HCT116 (cell line): Measurements from ENCODE around the gene MAJIN. TPM values are rescaled to one million over a fixed set of nuclear protein-coding genes. Genes with fewer than 3 reads are reported as not detected.

Experiments used
- ATAC-seq: fragments of 200-7000 bp; cut with Tn5 transposase; 2 replicates; pipeline ENCODE4 v1.9.1; 2020; ENCODE audit warnings: mild to moderate bottlenecking, moderate library complexity
- BruUV-seq: library from RNA; stranded (reverse); fragments of 400-500 nt; replicated peaks from 2 replicates; lab custom pipeline; 2021; lab: Mats Ljungman, UMichigan
- CTCF ChIA-PET: fragments of 300-600 bp; sonication (Branson Sonifier 250); formaldehyde crosslinking; loops from one replicate; lab custom pipeline; 2021; ENCODE audit warnings: antibody characterized with exemption; lab: Charles Lee
- POLR2A ChIA-PET: fragments of 300-600, 350-600 bp; sonication (Branson Sonifier 250); formaldehyde crosslinking; loops from one replicate; lab custom pipeline; 2021; ENCODE audit warnings: antibody characterized with exemption; lab: Charles Lee
- RAD21 ChIA-PET, 2 experiments: fragments of 300-600 bp; sonication (Branson Sonifier 250); formaldehyde crosslinking; loops; one replicate each; lab custom pipeline; 2023; ENCODE audit warnings: low total read pairs in 2 of 2; ENCODE audit not compliant: uncharacterized antibody in 2 of 2, unreplicated experiment in 2 of 2, low non-redundant PET in 1 of 2; lab: Charles Lee
- DNase-seq: peaks from one replicate; pipeline ENCODE4 v3.0.0-alpha.2; 2010; ENCODE audit warnings: low read depth, low spot score
- H2AFZ ChIP-seq: fragments of 200-600 bp; shearing (Covaris generic), sonication (generic); 2 replicates; pipeline ENCODE4 v1.6.1; 2017; ENCODE audit warnings: low read depth, mixed run types, mixed read lengths, antibody characterized with exemption, low read length; ENCODE audit not compliant: poor library complexity, severe bottlenecking
- H3K27ac ChIP-seq: 2 replicates; pipeline ENCODE4 v1.5.1; 2012; ENCODE audit warnings: low read depth, low read length
- H3K27me3 ChIP-seq: fragments of 200-600 bp; sonication (generic); 2 replicates; pipeline ENCODE4 v1.6.1; 2016; ENCODE audit warnings: mixed run types, low read length, mixed read lengths; ENCODE audit not compliant: insufficient read depth
- H3K36me3 ChIP-seq, 2 experiments: fragments of 200-500 bp in 1 of 2; fragments of 200-600 bp in 1 of 2; sonication (Bioruptor generic) in 1 of 2; sonication (generic) in 1 of 2; 2 replicates each; pipeline versions ENCODE4 v1.5.1 to v1.6.1; 2014 to 2016; ENCODE audit warnings: low read length in 2 of 2, inconsistent platforms in 1 of 2, mixed read lengths in 1 of 2, mixed run types in 1 of 2; ENCODE audit not compliant: insufficient read depth in 2 of 2, control insufficient read depth in 1 of 2
- H3K4me1 ChIP-seq, 2 experiments: fragments of 200-600 bp in 1 of 2; sonication (generic) in 1 of 2; 2 replicates each; pipeline versions ENCODE4 v1.5.1 to v1.6.1; 2012 to 2017; ENCODE audit warnings: low read length in 2 of 2, inconsistent platforms in 1 of 2, mild to moderate bottlenecking in 1 of 2, mixed read lengths in 1 of 2, mixed run types in 1 of 2, moderate library complexity in 1 of 2; ENCODE audit not compliant: insufficient read depth in 2 of 2, control insufficient read depth in 1 of 2
- H3K4me2 ChIP-seq: fragments of 200-600 bp; sonication (generic); 2 replicates; pipeline ENCODE4 v1.6.1; 2017; ENCODE audit warnings: mixed run types, low read length, mixed read lengths
- H3K4me3 ChIP-seq, 2 experiments: fragments of 200-600 bp in 1 of 2; sonication (generic) in 1 of 2; replicated peaks in 1 of 2; 2 replicates each; pipeline ENCODE4 v1.5.1; 2011 to 2016; ENCODE audit warnings: low read length in 2 of 2, control low read depth in 1 of 2, low read depth in 1 of 2, mild to moderate bottlenecking in 1 of 2, mixed read lengths in 1 of 2, mixed run types in 1 of 2
- H3K79me2 ChIP-seq: fragments of 200-600 bp; sonication (generic); 2 replicates; pipeline ENCODE4 v1.6.1; 2017; ENCODE audit warnings: mild to moderate bottlenecking, mixed run types, low read length, moderate library complexity, mixed read lengths; ENCODE audit not compliant: insufficient read depth
- H3K9ac ChIP-seq: fragments of 200-600 bp; sonication (generic); 2 replicates; pipeline ENCODE4 v1.6.1; 2016; ENCODE audit warnings: low read length, mixed read lengths
- H3K9me2 ChIP-seq: fragments of 200-600 bp; sonication (generic), shearing (Covaris generic); 2 replicates; pipeline ENCODE4 v1.6.1; 2017; ENCODE audit warnings: mixed run types, mild to moderate bottlenecking, moderate library complexity; ENCODE audit not compliant: insufficient read depth
- H3K9me3 ChIP-seq, 2 experiments: fragments of 200-500 bp in 1 of 2; fragments of 200-600 bp in 1 of 2; sonication (Bioruptor generic) in 1 of 2; sonication (generic) in 1 of 2; 2 replicates each; pipeline ENCODE4 v1.6.1; 2014 to 2017; ENCODE audit warnings: low read length in 2 of 2, mixed read lengths in 2 of 2, inconsistent platforms in 1 of 2, low read depth in 1 of 2, mild to moderate bottlenecking in 1 of 2, mixed run types in 1 of 2, moderate library complexity in 1 of 2; ENCODE audit not compliant: control insufficient read depth in 1 of 2, insufficient read depth in 1 of 2
- H4K20me1 ChIP-seq: fragments of 200-600 bp; sonication (generic), shearing (Covaris generic); 2 replicates; pipeline ENCODE4 v1.6.1; 2017; ENCODE audit warnings: mixed run types, mild to moderate bottlenecking, moderate library complexity; ENCODE audit not compliant: insufficient read depth
- ATF3 ChIP-seq: IDR thresholded peaks from 2 replicates; pipeline ENCODE4 v1.6.1; 2012
- CBX3 ChIP-seq: IDR thresholded peaks from 2 replicates; pipeline ENCODE4 v1.6.1; 2012; ENCODE audit warnings: low read depth
- CEBPB ChIP-seq: IDR thresholded peaks from 2 replicates; pipeline ENCODE4 v1.6.1; 2012; ENCODE audit warnings: low read depth
- ELF1 ChIP-seq: IDR thresholded peaks from 2 replicates; pipeline ENCODE4 v1.6.1; 2012; ENCODE audit warnings: low read depth, borderline replicate concordance
- FOSL1 ChIP-seq: IDR thresholded peaks from 2 replicates; pipeline ENCODE4 v1.6.1; 2012; ENCODE audit warnings: low read depth
- RAD21 ChIP-seq: IDR thresholded peaks from 2 replicates; pipeline ENCODE4 v1.6.1; 2012; ENCODE audit warnings: low read depth, mild to moderate bottlenecking
- SIN3A ChIP-seq: IDR thresholded peaks from 2 replicates; pipeline ENCODE4 v1.6.1; 2012; ENCODE audit warnings: low read depth
- SRF ChIP-seq: IDR thresholded peaks from 2 replicates; pipeline ENCODE4 v1.6.1; 2012; ENCODE audit warnings: low read depth
- TCF7L2 ChIP-seq: IDR thresholded peaks from 2 replicates; pipeline ENCODE4 v1.7.0; 2011; ENCODE audit warnings: borderline replicate concordance, inconsistent platforms; ENCODE audit not compliant: insufficient read depth, insufficient read length; ENCODE audit errors: extremely low read depth
- YY1 ChIP-seq: IDR thresholded peaks from 2 replicates; pipeline ENCODE4 v1.6.1; 2011; ENCODE audit warnings: low read length, low read depth, moderate library complexity, mild to moderate bottlenecking; ENCODE audit not compliant: insufficient replicate concordance; ENCODE audit errors: extremely low read depth
- ZFX ChIP-seq: fragments of 450-650 bp; IDR thresholded peaks from 2 replicates; pipeline ENCODE4 v1.6.1; 2017
- intact Hi-C: fragments of 100-400 bp; cut with micrococcal nuclease; formaldehyde crosslinking; loops from 2 replicates; pipeline ENCODE4 v1.10.0; 2022
- total RNA-seq: library from RNA; stranded (reverse); gene quantifications from one replicate; pipeline ENCODE4 v1.2.1, GENCODE V29; 2021; ENCODE audit not compliant: unreplicated experiment
- TF ChIP-seq, protein P1 (sequence below): IDR thresholded peaks from 2 replicates; pipeline ENCODE4 v1.6.1; 2011; ENCODE audit warnings: mild to moderate bottlenecking, low read length, moderate library complexity; ENCODE audit not compliant: insufficient replicate concordance; ENCODE audit errors: extremely low read depth
- TF ChIP-seq, protein P2 (sequence below), 3 experiments: fragments of 200-600 bp in 1 of 3; sonication (generic) in 1 of 3; IDR thresholded peaks in 2 of 3; conservative IDR thresholded peaks in 1 of 3; 2 replicates each; pipeline ENCODE4 v1.5.1; 2012 to 2017; ENCODE audit warnings: low read depth in 2 of 3, low read length in 2 of 3, antibody characterized with exemption in 1 of 3, borderline replicate concordance in 1 of 3, control low read depth in 1 of 3, mild to moderate bottlenecking in 1 of 3, mixed read lengths in 1 of 3, mixed run types in 1 of 3, moderate library complexity in 1 of 3; ENCODE audit not compliant: insufficient read depth in 1 of 3

MAJIN gene
- total RNA-seq, 1 experiment from 2014 or later, result not detected

- 0 out of 2 replicates have a peak, but pooled peaks have one; percentile 30 for ATAC-seq
- H3K4me1 ChIP-seq, result no peaks in the 10 kb centered on the region
- H3K27me3 ChIP-seq, result no peaks in the 10 kb centered on the region
- no peak overlapping the region for H3K4me3 ChIP-seq
- no peaks in the 10 kb centered on the region for H4K20me1 ChIP-seq
- H3K27ac ChIP-seq, result no peak overlapping the region
- ChIA-PET POLR2A (no interaction called here), RAD21 (no interaction called here), CTCF (interaction anchor here (0.9 kb wide), 1 partner anchor 67 kb away, joined by 3 read pairs; the partner anchor contains the start of gene ARL2)
- DNase-seq, result no peak
- H3K36me3 ChIP-seq, result no peaks in the 10 kb centered on the region
- no peak overlapping the region for H3K4me2 ChIP-seq
- no peaks in the 10 kb centered on the region for H3K9me2 ChIP-seq
- H3K9ac ChIP-seq, result no peak overlapping the region
- H3K79me2 ChIP-seq, result no peaks in the 10 kb centered on the region
- intact Hi-C loops, result no loop called here
- BruUV-seq, result no TSS peak
- TF ChIP-seq CEBPB, result no peak
- no peak for TF ChIP-seq SIN3A
- TF ChIP-seq TCF7L2, result no peak
- no peak for TF ChIP-seq ATF3
- TF ChIP-seq, protein P1, sequence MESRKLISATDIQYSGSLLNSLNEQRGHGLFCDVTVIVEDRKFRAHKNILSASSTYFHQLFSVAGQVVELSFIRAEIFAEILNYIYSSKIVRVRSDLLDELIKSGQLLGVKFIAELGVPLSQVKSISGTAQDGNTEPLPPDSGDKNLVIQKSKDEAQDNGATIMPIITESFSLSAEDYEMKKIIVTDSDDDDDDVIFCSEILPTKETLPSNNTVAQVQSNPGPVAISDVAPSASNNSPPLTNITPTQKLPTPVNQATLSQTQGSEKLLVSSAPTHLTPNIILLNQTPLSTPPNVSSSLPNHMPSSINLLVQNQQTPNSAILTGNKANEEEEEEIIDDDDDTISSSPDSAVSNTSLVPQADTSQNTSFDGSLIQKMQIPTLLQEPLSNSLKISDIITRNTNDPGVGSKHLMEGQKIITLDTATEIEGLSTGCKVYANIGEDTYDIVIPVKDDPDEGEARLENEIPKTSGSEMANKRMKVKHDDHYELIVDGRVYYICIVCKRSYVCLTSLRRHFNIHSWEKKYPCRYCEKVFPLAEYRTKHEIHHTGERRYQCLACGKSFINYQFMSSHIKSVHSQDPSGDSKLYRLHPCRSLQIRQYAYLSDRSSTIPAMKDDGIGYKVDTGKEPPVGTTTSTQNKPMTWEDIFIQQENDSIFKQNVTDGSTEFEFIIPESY, result no peak
- TF ChIP-seq YY1, result no peak
- TF ChIP-seq ELF1, result no peak
- TF ChIP-seq CBX3, result no peak
- no peak for TF ChIP-seq ZFX
- TF ChIP-seq, protein P2, sequence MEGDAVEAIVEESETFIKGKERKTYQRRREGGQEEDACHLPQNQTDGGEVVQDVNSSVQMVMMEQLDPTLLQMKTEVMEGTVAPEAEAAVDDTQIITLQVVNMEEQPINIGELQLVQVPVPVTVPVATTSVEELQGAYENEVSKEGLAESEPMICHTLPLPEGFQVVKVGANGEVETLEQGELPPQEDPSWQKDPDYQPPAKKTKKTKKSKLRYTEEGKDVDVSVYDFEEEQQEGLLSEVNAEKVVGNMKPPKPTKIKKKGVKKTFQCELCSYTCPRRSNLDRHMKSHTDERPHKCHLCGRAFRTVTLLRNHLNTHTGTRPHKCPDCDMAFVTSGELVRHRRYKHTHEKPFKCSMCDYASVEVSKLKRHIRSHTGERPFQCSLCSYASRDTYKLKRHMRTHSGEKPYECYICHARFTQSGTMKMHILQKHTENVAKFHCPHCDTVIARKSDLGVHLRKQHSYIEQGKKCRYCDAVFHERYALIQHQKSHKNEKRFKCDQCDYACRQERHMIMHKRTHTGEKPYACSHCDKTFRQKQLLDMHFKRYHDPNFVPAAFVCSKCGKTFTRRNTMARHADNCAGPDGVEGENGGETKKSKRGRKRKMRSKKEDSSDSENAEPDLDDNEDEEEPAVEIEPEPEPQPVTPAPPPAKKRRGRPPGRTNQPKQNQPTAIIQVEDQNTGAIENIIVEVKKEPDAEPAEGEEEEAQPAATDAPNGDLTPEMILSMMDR (IDR thresholded peaks at IDR 0.05 in 2 of 3, conservative IDR thresholded peaks at IDR 0.05 in 1 of 3; ENCODE audit: borderline replicate concordance in 1 of 3, insufficient read depth in 1 of 3, low read depth in 2 of 3, low read length in 2 of 3), result no peak
- no peak for TF ChIP-seq RAD21
- no peak for TF ChIP-seq SRF
- no peak for TF ChIP-seq FOSL1
- H3K9me3 ChIP-seq, result no peaks in the 10 kb centered on the region
- no peak overlapping the region for H2AFZ ChIP-seq
These were observed 24.6 kb downstream of the MAJIN start for GRCh38 chr11:64947208-64947814.
